Purkinje cell (primary cell): ENCODE data around the gene ELP6. TPM values are rescaled to one million over a fixed set of nuclear protein-coding genes. Genes with fewer than 3 reads are reported as not detected.

ENCODE experiments used
- polyA plus RNA-seq: library from polyadenylated mRNA; unstranded; fragments of >200 nt; fragmentation: Nextera tagmentation; gene quantifications from 2 replicates; pipeline ENCODE4 v1.2.1, GENCODE V29; 2014

Gene ELP6, protein sequence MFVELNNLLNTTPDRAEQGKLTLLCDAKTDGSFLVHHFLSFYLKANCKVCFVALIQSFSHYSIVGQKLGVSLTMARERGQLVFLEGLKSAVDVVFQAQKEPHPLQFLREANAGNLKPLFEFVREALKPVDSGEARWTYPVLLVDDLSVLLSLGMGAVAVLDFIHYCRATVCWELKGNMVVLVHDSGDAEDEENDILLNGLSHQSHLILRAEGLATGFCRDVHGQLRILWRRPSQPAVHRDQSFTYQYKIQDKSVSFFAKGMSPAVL
- 35.6 and 37.3 TPM in 2 replicates for polyA plus RNA-seq

DNA sequence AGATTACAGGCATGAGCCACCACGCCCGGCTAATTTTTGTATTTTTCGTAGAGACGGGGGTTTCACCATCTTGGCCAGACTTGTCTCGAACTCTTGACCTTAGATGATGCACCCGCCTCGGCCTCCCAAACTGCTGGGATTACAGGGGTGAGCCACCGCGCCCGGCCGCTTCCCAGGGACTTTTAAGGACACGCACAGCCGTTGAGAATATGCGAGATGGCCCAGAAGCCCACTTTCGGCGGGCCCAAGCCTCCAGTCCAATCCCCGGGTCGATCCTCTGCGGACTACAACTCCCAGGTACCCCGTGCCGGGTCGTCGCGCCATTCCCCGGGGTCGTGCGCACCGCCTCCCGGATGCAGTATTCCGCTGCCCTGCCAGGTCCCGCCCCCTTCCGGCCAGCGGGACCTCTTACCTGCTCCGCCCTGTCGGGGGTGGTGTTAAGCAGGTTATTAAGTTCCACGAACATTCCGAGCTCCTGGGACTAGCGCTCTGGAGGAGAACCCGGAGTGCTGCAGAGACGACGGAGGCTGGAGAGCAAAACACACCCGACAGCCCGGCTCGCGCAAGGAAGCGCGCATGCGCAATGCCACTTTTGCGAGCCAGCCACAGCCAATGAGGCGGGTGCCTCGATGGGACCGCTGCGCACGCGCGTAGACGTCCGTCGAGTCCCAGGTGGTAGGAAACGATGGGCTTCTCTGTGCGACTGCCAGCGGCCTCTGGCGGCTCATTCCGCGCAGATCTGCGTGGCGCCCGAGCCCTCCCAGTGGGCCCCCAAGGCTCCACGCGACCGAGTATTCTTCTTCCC is at the start of gene ELP6:
ELP6 (minus strand) TSS at position 588 of the 805 bp plus-strand sequence; CDS start at position 466, 122 bp downstream.

DNA sequence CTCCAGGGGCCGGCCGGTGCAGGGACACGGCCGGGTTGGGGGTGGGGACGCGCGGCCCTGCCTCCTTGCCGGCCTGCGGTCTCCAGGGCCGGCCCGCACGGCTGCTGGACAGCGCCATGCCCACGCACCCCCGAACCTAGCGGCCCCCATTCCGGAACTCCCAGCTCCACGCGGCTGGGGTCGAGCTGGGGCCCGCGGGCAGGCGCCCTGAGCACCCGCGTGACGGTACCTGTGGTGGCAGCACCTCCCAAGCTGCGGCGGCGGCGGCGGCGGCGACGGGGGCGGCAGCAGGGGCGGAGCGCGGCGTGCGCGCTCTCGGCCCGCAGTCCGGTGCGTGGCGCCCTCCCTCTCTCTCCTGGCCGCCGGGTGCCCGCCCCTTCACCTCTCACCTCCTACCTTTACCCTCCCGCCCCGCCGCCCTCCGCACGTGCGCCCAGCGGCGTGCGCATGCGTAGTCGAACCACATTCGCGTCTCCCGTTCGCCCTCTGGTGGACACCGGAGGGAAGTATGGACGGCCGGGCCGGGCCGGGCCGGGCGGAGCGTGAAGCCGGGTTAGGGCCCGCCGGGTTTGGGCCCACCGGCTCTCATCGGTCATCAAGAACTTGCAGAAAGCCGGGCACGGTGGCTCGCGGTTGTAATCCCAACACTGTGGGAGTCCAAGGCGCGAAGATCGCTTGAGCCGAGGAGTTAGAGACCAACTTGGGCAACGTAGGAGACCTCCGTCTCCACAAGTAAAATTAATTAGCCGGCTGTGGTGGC is 37.8 kb downstream of the ELP6 start, which contains the start of gene SCAP:
SCAP (minus strand) TSS at position 372 of the 760 bp plus-strand sequence. CDS start 32,948 bp downstream, outside the sequence.

Other genes with a start within 250 kb of the ELP6 start
- gene KIF9, start 230.9 kb downstream of the ELP6 start, polyA plus RNA-seq = 10.8 and 17.6 TPM in 2 replicates
- gene KLHL18, start 230.8 kb downstream of the ELP6 start, polyA plus RNA-seq = 16.3 and 18.5 TPM in 2 replicates
- 2.3 and 2.6 TPM in 2 replicates for gene PTPN23, start 132.7 kb downstream of the ELP6 start, polyA plus RNA-seq
- gene SCAP, start 37.8 kb downstream of the ELP6 start, polyA plus RNA-seq = 8.5 and 17.1 TPM in 2 replicates
- gene CSPG5, start 65.2 kb upstream of the ELP6 start, polyA plus RNA-seq = 1.7 TPM in 1 of 2 replicates, not detected in the other